RWPE1 (cell line): ENCODE data around the gene TMEM244.

Experiments
- CTCF ChIA-PET: fragments of 350-600 bp; sonication (Branson Sonifier 250); formaldehyde crosslinking; extraction: SDS; loops from one replicate; lab custom pipeline; 2021; lab: Yijun Ruan, JAX
- POLR2A ChIA-PET: fragments of 400-600 bp; formaldehyde crosslinking; extraction: SDS; loops from one replicate; lab custom pipeline; 2020; ENCODE audit warnings: antibody characterized with exemption; ENCODE audit not compliant: low non-redundant PET; lab: Yijun Ruan, JAX
- DNase-seq: peaks from one replicate; pipeline ENCODE4 v3.0.0; 2012; ENCODE audit warnings: low spot score
- H3K27ac ChIP-seq: fragments of 450-650 bp; 2 replicates; pipeline ENCODE4 v1.5.1; 2017
- TF ChIP-seq, protein P1 (sequence below): fragments of 450-650 bp; conservative IDR thresholded peaks from 2 replicates; pipeline ENCODE4 v1.5.1; 2017; ENCODE audit warnings: low read depth, mild to moderate bottlenecking

TMEM244 gene

DNA sequence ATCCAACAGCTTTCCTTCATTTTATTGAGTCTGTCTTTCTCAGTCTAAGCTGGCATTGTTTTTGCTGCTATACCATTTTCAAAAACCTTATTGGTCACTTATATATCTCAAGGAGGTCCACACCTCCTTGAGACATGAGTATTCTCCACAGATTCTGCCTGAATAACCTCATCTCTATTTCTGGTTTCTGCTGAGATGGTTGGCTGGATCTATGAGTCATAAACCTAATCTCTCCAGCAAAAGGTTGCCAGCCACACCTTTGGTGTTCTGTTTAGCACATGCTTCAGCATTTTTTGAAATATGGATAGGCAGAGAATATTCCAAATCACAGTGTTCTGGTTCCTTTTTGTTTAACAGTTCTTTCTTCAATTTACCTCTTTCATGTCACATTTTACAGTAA is 40.8 kb upstream of the TMEM244 start:
- CTCF ChIA-PET, result interaction anchor here (0.6 kb wide), 1 partner anchor 34 kb away, joined by 4 read pairs; no protein-coding TSS in a partner anchor

DNA sequence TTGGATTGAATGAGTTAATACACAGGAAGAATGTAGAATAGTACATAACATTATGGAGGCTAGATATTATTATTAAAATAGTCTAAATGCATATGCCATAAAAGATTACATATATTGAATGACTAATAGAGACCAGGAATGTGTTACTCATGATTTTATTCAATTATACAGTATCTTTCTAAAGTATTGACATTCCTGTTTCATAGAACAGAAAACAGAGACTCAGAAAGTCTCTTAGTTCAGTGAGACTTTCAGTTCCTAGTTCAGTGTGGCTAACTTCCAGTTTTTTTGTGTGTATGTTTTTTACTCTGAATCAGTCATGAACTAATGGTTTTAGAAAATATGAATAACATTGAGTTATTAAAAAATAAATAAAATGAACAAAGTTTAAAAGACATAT is 34.6 kb upstream of the TMEM244 start:
- H3K27ac ChIP-seq, result no peak overlapping the region
- peak; percentile 38 for DNase-seq
- TF ChIP-seq, protein P1, sequence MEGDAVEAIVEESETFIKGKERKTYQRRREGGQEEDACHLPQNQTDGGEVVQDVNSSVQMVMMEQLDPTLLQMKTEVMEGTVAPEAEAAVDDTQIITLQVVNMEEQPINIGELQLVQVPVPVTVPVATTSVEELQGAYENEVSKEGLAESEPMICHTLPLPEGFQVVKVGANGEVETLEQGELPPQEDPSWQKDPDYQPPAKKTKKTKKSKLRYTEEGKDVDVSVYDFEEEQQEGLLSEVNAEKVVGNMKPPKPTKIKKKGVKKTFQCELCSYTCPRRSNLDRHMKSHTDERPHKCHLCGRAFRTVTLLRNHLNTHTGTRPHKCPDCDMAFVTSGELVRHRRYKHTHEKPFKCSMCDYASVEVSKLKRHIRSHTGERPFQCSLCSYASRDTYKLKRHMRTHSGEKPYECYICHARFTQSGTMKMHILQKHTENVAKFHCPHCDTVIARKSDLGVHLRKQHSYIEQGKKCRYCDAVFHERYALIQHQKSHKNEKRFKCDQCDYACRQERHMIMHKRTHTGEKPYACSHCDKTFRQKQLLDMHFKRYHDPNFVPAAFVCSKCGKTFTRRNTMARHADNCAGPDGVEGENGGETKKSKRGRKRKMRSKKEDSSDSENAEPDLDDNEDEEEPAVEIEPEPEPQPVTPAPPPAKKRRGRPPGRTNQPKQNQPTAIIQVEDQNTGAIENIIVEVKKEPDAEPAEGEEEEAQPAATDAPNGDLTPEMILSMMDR, result no peak
- POLR2A ChIA-PET, result no interaction called here
- CTCF ChIA-PET, result no interaction called here

More for the DNA sequence above, 40.8 kb upstream of the TMEM244 start:
- DNase-seq, result peak; percentile 52
- no peak overlapping the region for H3K27ac ChIP-seq
- POLR2A ChIA-PET, result no interaction called here
- TF ChIP-seq, protein P1, result no peak

DNA sequence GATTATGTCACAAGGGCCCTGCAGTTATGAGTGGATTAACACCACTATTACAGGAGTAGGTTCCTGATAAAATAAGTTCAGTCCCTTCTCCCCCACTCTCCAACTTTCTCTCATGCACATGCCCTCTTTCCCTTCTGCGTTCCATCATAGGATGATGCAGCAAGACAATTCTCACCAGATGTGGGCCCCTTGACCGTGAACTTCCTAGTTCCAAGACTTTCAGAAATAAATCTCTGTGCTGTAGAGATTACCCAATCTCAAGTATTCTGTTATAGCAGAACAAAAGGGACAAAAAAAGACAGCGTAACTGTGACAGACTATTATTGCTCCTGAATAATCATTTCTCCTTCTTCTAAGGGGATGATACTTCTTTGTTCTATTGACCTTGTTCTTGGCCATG is 33.8 kb upstream of the TMEM244 start:
- TF ChIP-seq, protein P1, result no peak
- ChIA-PET POLR2A (no interaction called here), CTCF (no interaction called here)
- no peak overlapping the region for H3K27ac ChIP-seq
- no peak for DNase-seq

DNA sequence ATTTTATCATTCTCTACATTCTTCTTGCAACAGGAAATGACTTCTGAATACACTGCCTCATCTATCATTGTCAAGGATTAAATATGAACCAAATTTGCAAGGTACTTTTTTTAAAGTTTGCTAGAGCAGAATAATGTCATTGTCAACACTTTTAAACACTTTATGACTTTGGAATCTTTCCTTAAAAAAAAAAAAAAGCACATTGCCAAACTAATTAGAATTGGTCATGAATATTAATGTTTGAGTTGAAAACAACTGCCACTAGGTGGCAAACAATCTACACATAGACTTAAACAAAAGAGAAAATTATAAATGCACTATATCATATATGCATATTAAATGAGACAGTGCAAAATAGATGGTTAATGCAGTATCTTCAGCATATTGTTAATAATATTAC is 32.5 kb upstream of the TMEM244 start:
- ChIA-PET POLR2A (no interaction called here), CTCF (interaction anchor here (0.5 to 0.7 kb wide), 3 partner anchors 25 to 292 kb away, joined by 3 read pairs; no protein-coding TSS in a partner anchor)
- DNase-seq, result peak; percentile 36
- TF ChIP-seq, protein P1, result peak; percentile 60
- H3K27ac ChIP-seq, result no peak overlapping the region

DNA sequence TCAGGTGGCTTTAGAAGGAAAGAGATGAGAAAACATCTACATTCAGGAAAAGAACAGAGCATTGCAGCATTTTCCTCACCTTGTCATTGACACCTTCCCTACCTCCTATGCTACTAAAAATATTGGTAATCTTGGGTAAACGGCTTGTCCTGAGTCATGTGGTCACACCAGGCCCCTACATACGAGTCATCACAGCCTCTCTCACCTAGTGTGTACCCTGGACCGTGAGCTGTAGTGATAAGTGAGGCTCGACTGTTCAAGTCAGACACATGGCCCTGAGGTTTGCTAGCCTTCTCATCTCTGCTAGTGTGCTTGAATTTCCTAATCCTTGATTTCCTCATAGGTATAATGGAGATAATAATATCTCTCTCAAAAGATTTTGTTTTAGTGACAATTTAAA is 29.6 kb upstream of the TMEM244 start:
- peak; percentile 14 for DNase-seq
- ChIA-PET CTCF (no interaction called here), POLR2A (no interaction called here)
- peak overlapping the region; percentile 69 for H3K27ac ChIP-seq
- TF ChIP-seq, protein P1, result no peak

DNA sequence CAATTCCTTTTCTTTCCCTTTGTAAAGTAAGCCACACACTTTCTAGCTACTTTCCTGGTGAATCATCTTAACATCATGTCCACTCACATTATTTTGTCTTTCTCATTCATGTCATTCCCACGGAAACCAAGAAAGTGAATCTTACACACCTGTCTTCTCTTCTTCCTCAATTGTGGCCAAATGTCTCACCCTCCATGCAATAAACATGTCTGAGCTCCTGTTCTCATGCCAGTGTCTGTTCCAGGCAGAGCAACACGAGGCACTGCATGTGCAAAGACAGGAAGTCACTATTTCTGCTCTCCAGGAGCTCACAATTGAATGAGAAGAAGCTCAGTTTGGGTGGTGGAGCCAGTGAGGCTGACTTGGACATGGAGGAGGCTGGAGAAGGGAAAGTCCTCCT is 29.0 kb upstream of the TMEM244 start:
- POLR2A ChIA-PET, result no interaction called here
- TF ChIP-seq, protein P1, result no peak
- H3K27ac ChIP-seq, result peak overlapping the region; percentile 69
- CTCF ChIA-PET, result no interaction called here
- DNase-seq, result peak; percentile 15
